Esophagus muscularis mucosa (tissue), 4 donors: ENCODE data around the gene UTP4. TPM values are rescaled to one million over a fixed set of nuclear protein-coding genes. Genes with fewer than 3 reads are reported as not detected.
A peak's percentile ranks its signal among the peaks of the same experiment; 100 is the strongest.
"Not testable (repeated sequence)": the region's sequence is repeated elsewhere in the genome, so short reads cannot be mapped to it uniquely, and the experiment has no call there.

Experiments used
- DNase-seq: peaks from one replicate; pipeline ENCODE4 v3.0.0-alpha.2; 2017; ENCODE audit errors: extremely low spot score
- H3K27ac ChIP-seq, 4 donors: fragments of 200-600 bp; sonication (generic); replicated peaks in 1 of 4; 1 replicate in 3 of 4; 2 replicates in 1 of 4; pipeline ENCODE4 v1.5.1; 2016 to 2019; ENCODE audit warnings: mild to moderate bottlenecking in 1 of 4
- H3K27me3 ChIP-seq, 4 donors: fragments of 200-600 bp; sonication (generic); one replicate each; pipeline versions ENCODE4 v1.5.1 to v1.6.0; 2016 to 2019
- H3K36me3 ChIP-seq, 4 donors: fragments of 200-600 bp; sonication (generic); one replicate each; pipeline ENCODE4 v1.5.1; 2016 to 2019
- H3K4me1 ChIP-seq, 4 donors: fragments of 200-600 bp; sonication (generic); one replicate each; pipeline ENCODE4 v1.5.1; 2016 to 2019
- H3K4me3 ChIP-seq, 4 donors: fragments of 200-600 bp; sonication (generic); 1 replicate in 2 of 4; 2 replicates in 2 of 4; pipeline ENCODE4 v1.5.1; 2016 to 2019; ENCODE audit warnings: mild to moderate bottlenecking in 4 of 4, moderate library complexity in 1 of 4
- H3K9me3 ChIP-seq, 4 donors: fragments of 200-600 bp; sonication (generic); 1 replicate in 3 of 4; 2 replicates in 1 of 4; pipeline ENCODE4 v1.5.1; 2016 to 2019
- EP300 ChIP-seq: sonication (generic); formaldehyde crosslinking; IDR thresholded peaks from one replicate; pipeline ENCODE4 v1.6.1; 2017; ENCODE audit warnings: antibody characterized with exemption
- POLR2A ChIP-seq: fragments of 450-650 bp; IDR thresholded peaks from one replicate; pipeline ENCODE4 v1.6.1; 2017; ENCODE audit warnings: antibody characterized with exemption, moderate library complexity, mild to moderate bottlenecking, low read depth
- POLR2AphosphoS5 ChIP-seq, 2 donors: sonication (generic); formaldehyde crosslinking; IDR thresholded peaks; one replicate each; pipeline ENCODE4 v1.6.1; 2017; ENCODE audit warnings: antibody characterized with exemption in 2 of 2
- WGBS: methylation state at CpG from one replicate; pipeline ENCODE4 v1.1.5; 2018; 5-methylcytosine and 5-hydroxymethylcytosine counted together
- intact Hi-C: fragments of 100-400 bp; cut with DNase I; formaldehyde crosslinking; loops from one replicate; pipeline ENCODE4 v1.15.1; 2023
- total RNA-seq, 4 donors: library from RNA; depleted of rRNA; stranded (reverse); fragments of >200 nt; gene quantifications; one replicate each; pipeline versions ENCODE4 v1.1.0 to v1.2.1, GENCODE V29; 2016
- TF ChIP-seq, protein P1 (sequence below), 3 experiments: fragments of 200-600 bp in 2 of 3; fragments of 450-650 bp in 1 of 3; sonication (generic) in 2 of 3; IDR thresholded peaks; one replicate each; pipeline ENCODE4 v1.5.1; 2017 to 2019; ENCODE audit warnings: antibody characterized with exemption in 3 of 3, mild to moderate bottlenecking in 2 of 3, moderate library complexity in 1 of 3

UTP4 gene
- total RNA-seq, 4 donors from 2014 or later = 23.3 to 32.6 (median 24.0) TPM

DNA sequence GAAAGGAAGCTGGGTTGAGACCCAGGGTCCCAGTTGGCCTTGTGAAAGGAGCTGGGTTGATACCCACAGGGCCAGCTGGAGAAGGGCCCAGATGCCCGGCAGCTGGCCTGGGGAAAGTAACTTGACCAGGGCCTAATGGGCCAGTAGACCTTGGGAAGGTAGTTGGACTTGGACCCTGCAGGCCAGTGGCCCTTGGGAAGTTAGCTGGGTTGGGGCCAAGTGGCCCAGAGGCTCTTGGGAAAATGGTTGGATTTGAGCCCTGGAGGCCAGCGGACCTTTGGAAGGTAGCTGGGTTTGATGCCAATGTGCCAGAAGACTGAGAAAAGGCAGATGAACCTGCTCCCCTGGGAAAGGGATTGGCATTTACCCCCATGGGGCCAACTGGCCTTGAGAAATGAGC, 13.5 kb upstream of the UTP4 start:
- peaks cover 0 to 38% (median 16%) of the 10 kb centered on the region in 4 donors for H3K4me1 ChIP-seq
- intact Hi-C loops = no loop called here
- no peak for DNase-seq
- H3K36me3 ChIP-seq = peaks cover 20 to 74% (median 57%) of the 10 kb centered on the region in 4 donors
- no CpG with 5 or more reads among the region's 2 CpGs for WGBS
- no peak overlapping the region for H3K4me3 ChIP-seq
- no peaks in the 10 kb centered on the region for H3K9me3 ChIP-seq
- no peak overlapping the region for H3K27ac ChIP-seq
- TF ChIP-seq EP300 (no peak), POLR2AphosphoS5 (IDR thresholded peaks at IDR 0.05) (no peak), POLR2A (no peak)
- TF ChIP-seq, protein P1, sequence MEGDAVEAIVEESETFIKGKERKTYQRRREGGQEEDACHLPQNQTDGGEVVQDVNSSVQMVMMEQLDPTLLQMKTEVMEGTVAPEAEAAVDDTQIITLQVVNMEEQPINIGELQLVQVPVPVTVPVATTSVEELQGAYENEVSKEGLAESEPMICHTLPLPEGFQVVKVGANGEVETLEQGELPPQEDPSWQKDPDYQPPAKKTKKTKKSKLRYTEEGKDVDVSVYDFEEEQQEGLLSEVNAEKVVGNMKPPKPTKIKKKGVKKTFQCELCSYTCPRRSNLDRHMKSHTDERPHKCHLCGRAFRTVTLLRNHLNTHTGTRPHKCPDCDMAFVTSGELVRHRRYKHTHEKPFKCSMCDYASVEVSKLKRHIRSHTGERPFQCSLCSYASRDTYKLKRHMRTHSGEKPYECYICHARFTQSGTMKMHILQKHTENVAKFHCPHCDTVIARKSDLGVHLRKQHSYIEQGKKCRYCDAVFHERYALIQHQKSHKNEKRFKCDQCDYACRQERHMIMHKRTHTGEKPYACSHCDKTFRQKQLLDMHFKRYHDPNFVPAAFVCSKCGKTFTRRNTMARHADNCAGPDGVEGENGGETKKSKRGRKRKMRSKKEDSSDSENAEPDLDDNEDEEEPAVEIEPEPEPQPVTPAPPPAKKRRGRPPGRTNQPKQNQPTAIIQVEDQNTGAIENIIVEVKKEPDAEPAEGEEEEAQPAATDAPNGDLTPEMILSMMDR (IDR thresholded peaks at IDR 0.05) = no peak
- H3K27me3 ChIP-seq = no peaks in the 10 kb centered on the region

DNA sequence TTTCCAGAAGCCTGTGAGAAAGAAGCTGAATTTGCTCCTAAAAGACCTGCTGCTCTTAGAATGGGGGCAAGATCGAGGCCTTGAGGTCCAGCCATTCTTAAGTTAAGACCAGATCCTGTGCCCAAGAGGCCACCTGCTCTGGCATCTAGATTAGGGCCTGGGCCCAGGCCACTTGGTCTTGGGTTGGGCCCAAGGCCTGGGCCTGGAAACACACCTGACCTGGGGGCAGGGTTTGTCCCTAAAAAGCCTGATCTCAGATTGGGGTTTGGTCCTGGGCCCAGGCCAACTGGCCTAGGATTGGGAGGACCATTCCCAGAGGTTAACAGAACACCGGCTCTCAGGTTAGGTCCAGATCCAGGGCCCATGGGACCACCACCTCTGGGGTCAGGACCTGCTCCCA, 12.9 kb upstream of the UTP4 start:
- Histone ChIP-seq H3K9me3 (no peaks in the 10 kb centered on the region), H3K27ac (no peak overlapping the region), H3K4me3 (no peak overlapping the region), H3K27me3 (no peaks in the 10 kb centered on the region), H3K4me1 (peaks cover 0 to 38% (median 16%) of the 10 kb centered on the region in 4 donors), H3K36me3 (peaks cover 20 to 72% (median 53%) of the 10 kb centered on the region in 4 donors)
- TF ChIP-seq, protein P1 (IDR thresholded peaks at IDR 0.05) = no peak
- TF ChIP-seq EP300 (no peak), POLR2AphosphoS5 (IDR thresholded peaks at IDR 0.05) (no peak), POLR2A (no peak)
- DNase-seq = no peak
- intact Hi-C loops = no loop called here
- 100% methylated on average over 1 of the region's 2 CpGs for WGBS

DNA sequence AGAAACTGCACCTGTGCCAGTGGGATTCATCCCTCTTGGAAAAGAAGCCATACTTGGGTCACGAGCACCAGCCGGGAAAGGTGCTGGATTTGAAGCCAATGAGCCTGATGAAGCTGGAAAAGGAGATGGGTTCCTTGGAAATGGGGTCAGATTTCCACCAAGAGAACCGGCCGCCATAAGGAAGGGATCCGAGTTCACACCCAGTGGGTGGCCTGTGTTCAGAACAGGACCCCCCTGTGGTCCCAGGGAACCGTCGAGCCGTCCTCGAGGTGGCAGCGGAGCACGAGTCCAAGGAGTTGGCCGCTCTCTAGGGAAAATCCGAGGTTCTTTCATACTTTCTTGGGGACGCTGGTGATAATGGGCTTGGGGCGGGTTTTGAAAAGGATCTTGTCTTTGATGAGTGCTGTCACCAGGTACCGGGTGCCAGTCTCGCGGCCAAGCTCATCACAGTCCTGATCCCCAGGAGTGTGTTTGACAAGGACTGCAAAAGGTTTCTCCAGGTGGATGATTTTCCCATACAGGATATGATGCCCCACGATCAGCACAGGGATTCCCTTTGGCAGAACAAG, 12.3 kb upstream of the UTP4 start:
- Histone ChIP-seq H3K9me3 (no peaks in the 10 kb centered on the region), H3K27me3 (no peaks in the 10 kb centered on the region), H3K4me3 (no peak overlapping the region), H3K27ac (no peak overlapping the region), H3K36me3 (peaks cover 20 to 66% (median 48%) of the 10 kb centered on the region in 4 donors), H3K4me1 (peaks cover 0 to 38% (median 16%) of the 10 kb centered on the region in 4 donors)
- TF ChIP-seq POLR2A (no peak), POLR2AphosphoS5 (IDR thresholded peaks at IDR 0.05) (no peak), EP300 (no peak)
- TF ChIP-seq, protein P1 (IDR thresholded peaks at IDR 0.05) = no peak
- no peak for DNase-seq
- intact Hi-C loops = loop anchor here (5.0 kb wide), 1 partner anchor 273 kb away; no protein-coding TSS in a partner anchor
- 90% methylated on average over 9 of the region's 19 CpGs for WGBS

DNA sequence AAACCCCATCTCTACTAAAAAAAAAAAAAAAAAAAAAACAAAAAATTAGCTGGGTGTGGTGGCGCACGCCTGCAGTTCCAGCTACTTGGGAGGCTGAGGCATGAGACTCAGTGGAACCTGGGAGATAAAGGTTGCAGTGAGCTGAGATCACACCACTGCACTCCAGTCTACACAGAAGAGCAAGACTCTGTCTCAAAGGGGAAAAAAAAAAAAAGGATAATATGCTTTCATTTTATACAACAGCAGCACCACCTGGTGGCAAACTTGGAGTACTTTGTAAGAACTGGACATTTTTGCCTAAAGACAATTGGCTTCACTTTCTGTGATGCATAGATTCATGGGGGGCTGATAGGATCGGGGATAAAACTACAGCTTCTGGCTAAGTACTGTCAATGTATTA, 8.5 kb upstream of the UTP4 start:
- H3K9me3 ChIP-seq = no peaks in the 10 kb centered on the region
- TF ChIP-seq POLR2A = no peak
- no peak for TF ChIP-seq POLR2AphosphoS5 (IDR thresholded peaks at IDR 0.05)
- no peak for TF ChIP-seq EP300
- TF ChIP-seq, protein P1 (IDR thresholded peaks at IDR 0.05) = peak; percentile 63 to 70 (median 69)
- no peak overlapping the region for H3K4me3 ChIP-seq
- intact Hi-C loops = loop anchor here (2.0 to 5.0 kb wide), 3 partner anchors 221 to 595 kb away; no protein-coding TSS in a partner anchor
- no peak for DNase-seq
- H3K27ac ChIP-seq = no peak overlapping the region
- peaks cover 0 to 36% (median 17%) of the 10 kb centered on the region in 4 donors for H3K4me1 ChIP-seq
- peaks cover 20 to 50% (median 29%) of the 10 kb centered on the region in 4 donors for H3K36me3 ChIP-seq
- H3K27me3 ChIP-seq = no peaks in the 10 kb centered on the region
- 79% methylated on average over 3 of the region's 3 CpGs for WGBS

DNA sequence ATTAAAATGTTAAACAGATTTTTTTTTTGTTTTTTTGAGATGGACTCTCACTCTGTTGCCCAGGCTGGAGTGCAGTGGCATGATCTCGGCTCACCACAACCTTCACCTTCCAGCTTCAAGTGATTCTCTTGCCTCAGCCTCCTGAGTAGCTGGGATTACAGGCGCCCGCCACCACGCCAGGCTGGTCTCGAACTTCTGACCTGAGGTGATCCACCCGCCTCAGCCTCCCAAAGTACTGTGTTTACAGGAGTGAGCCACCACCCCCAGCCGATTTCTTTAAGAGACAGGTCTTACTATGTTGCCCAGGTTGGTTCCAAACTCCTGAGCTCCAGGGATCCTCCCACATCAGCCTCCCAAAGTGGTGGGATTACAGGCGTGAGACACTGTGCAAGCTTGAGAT, 8.0 kb upstream of the UTP4 start:
- H3K9me3 ChIP-seq, H3K4me3 ChIP-seq, H3K27ac ChIP-seq, DNase-seq, H3K27me3 ChIP-seq: not testable (repeated sequence)
- intact Hi-C loops = loop anchor here (2.0 to 5.0 kb wide), 2 partner anchors 277 to 596 kb away; no protein-coding TSS in a partner anchor
- Histone ChIP-seq H3K4me1 (peaks cover 0 to 33% (median 16%) of the 10 kb centered on the region in 4 donors), H3K36me3 (peaks cover 17 to 47% (median 25%) of the 10 kb centered on the region in 4 donors)
- WGBS = 89% methylated on average over 7 of the region's 8 CpGs

DNA sequence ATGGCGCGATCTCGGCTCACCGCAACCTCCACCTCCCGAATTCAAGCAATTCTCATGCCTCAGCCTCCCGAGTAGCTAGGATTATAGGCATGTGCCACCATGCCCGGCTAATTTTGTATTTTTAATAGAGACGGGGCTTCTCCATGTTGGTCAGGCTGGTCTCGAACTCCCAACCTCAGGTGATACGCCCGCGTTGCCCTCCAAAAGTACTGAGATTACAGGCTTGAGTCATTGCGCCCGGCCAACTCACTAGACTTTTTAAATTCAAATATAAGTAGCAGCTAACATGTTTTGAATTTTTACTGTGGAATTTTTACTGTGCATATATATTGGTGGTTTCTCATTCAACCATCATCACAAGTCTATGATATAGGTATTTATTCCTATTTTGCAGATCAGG, 7.5 kb upstream of the UTP4 start:
- H3K4me1 ChIP-seq = peaks cover 3 to 33% (median 18%) of the 10 kb centered on the region in 4 donors
- not testable (repeated sequence) for H3K27me3 ChIP-seq, DNase-seq, H3K27ac ChIP-seq, H3K9me3 ChIP-seq, H3K4me3 ChIP-seq
- peaks cover 12 to 41% (median 19%) of the 10 kb centered on the region in 4 donors for H3K36me3 ChIP-seq
- intact Hi-C loops = loop anchor here (2.0 to 5.0 kb wide), 2 partner anchors 278 to 596 kb away; no protein-coding TSS in a partner anchor
- 98% methylated on average over 14 of the region's 14 CpGs for WGBS
